Measurements from ENCODE around the gene LSM2. TPM values are rescaled to one million over a fixed set of nuclear protein-coding genes. Genes with fewer than 3 reads are reported as not detected.

LSM2 gene
- polyA plus RNA-seq, 1 donor (not counting 4 experiments of a cell fraction or from before 2014, with no cell fraction given), result 46.5 TPM

DNA sequence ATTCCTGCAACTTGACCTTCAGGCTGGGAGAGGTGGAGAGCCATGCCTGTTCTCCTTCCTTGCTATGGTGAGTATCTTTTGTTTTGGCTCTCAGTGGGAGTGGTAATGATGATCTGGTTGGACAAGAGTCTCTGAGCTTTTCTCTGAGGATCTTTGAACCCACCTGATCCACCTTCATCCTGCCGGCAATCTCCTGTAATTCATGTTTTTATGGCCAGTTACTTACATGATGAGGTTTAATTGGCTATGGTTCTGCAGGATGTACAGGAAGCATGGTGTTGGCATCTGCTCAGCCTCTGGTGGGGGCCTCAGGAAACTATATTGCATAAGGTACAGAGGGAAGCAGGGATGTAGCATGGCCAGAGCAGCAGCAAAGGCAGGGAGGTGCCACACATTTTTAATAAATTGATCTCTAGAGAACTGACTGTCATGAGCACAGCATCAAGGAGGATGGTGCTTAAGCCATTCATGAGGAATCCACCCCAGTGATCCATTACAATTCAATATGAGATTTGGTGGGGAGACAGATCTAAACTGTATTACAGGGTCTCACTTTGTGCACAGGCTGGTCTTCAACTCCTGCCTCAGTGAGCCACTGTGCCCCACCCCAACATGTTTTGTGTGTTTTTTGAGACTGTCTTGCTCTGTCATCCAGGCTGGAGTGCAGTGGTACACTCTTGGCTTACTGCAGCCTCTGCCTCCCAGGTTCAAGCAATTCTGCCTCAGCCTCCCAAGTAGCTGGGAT lies 30.8 kb upstream of the LSM2 start:
- Histone ChIP-seq H2AFZ (ENCODE audit: control insufficient read depth, low read length) (no peak overlapping the region), H3K27me3 (ENCODE audit: control insufficient read depth, extremely low read depth, insufficient read depth, low read length) (no peaks in the 10 kb centered on the region), H3K9me3 (ENCODE audit: control insufficient read depth, low read depth, low read length) (no peaks in the 10 kb centered on the region), H3K9ac (ENCODE audit: control insufficient read depth, extremely low read depth, insufficient read depth, low read length) (peak overlapping the region; percentile 97), H3K9me1 (ENCODE audit: control insufficient read depth, extremely low read depth, insufficient read depth, low read length) (peaks cover 2% of the 10 kb centered on the region), H3K79me2 (ENCODE audit: control insufficient read depth, insufficient read depth, low read length) (peaks cover 45% of the 10 kb centered on the region), H3K4me1 (ENCODE audit: control insufficient read depth, extremely low read depth, insufficient read depth, low read length) (peaks cover 15% of the 10 kb centered on the region), H3K4me2 (ENCODE audit: control insufficient read depth, extremely low read depth, insufficient read depth, low read depth, low read length) (peak overlapping the region; percentile 95), H3K4me3 (ENCODE audit: control insufficient read depth in 2 of 3, extremely low read depth in 1 of 3, insufficient read depth in 2 of 3, low read depth in 1 of 3, low read length in 3 of 3) (peak overlapping the region; percentile 78 to 96 (median 92)), H3K27ac (ENCODE audit: control insufficient read depth, insufficient read depth, low read length) (peak overlapping the region; percentile 99), H4K20me1 (ENCODE audit: control insufficient read depth, extremely low read depth, insufficient read depth, low read length) (peaks cover 39% of the 10 kb centered on the region), H3K36me3 (ENCODE audit: control insufficient read depth in 2 of 2, extremely low read depth in 1 of 2, insufficient read depth in 2 of 2, low read length in 2 of 2) (peaks cover 23 to 37% of the 10 kb centered on the region in 2 experiments)
- FAIRE-seq (no peak), DNase-seq (ENCODE audit: low read depth, low spot score) (no peak)
- TF ChIP-seq, protein P1, sequence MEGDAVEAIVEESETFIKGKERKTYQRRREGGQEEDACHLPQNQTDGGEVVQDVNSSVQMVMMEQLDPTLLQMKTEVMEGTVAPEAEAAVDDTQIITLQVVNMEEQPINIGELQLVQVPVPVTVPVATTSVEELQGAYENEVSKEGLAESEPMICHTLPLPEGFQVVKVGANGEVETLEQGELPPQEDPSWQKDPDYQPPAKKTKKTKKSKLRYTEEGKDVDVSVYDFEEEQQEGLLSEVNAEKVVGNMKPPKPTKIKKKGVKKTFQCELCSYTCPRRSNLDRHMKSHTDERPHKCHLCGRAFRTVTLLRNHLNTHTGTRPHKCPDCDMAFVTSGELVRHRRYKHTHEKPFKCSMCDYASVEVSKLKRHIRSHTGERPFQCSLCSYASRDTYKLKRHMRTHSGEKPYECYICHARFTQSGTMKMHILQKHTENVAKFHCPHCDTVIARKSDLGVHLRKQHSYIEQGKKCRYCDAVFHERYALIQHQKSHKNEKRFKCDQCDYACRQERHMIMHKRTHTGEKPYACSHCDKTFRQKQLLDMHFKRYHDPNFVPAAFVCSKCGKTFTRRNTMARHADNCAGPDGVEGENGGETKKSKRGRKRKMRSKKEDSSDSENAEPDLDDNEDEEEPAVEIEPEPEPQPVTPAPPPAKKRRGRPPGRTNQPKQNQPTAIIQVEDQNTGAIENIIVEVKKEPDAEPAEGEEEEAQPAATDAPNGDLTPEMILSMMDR (optimal IDR thresholded peaks at IDR 0.05 in 1 of 3, IDR thresholded peaks at IDR 0.05 in 1 of 3, conservative IDR thresholded peaks at IDR 0.05 in 1 of 3; ENCODE audit: extremely low read depth in 1 of 3, insufficient read depth in 2 of 3, low read length in 3 of 3), result no peak
- TF ChIP-seq EZH2 (IDR thresholded peaks at IDR 0.05; ENCODE audit: low read length), result no peak
- dilution Hi-C loops (cut with MboI; ENCODE audit: extremely low pct_ligation_motif_present, low sequenced_read_pairs), result no loop called here

DNA sequence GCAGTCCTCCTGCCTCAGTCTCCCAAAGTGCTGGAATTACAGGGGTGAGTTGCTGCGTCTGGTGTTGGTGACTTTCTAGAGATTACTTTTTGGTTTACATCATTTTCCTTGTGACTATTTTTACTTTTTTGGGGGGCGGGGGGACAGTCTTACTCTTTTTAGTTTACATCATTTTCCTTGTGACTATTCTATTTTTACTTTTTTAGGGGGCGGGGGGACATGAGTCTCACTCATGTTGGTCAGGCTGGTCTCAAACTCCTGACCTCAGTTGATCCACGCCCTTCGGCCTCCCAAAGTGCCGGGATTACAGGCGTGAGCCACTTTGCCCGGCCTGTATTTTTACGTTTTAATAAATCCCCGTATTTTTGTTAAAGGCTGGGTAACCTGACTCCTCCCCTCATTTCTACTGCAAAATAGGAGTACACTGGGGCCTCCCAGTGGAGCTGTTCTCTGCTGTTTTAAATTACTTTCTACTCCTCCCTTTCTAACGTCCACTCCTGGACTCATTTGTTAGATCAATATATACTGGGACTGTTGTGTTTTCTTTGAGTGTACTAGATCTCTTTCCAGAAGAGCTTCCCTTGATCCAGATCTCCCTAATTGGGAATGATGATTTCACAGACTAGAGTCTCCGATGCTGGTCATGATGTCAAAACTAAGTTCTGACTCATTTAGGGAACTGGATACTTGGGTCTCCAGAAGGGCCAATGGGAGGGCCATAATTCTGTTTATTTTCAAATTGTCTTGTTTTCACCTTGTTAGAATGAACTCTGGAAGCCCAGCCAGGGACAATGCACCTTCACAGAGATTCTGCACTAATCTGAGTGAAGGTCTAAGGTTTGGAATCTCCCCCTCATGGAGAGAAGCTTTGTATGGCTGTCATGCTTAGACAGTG lies 30.0 kb upstream of the LSM2 start:
- Histone ChIP-seq H3K4me3 (ENCODE audit: control insufficient read depth in 2 of 3, extremely low read depth in 1 of 3, insufficient read depth in 2 of 3, low read depth in 1 of 3, low read length in 3 of 3) (peak overlapping the region; percentile 78 to 96 (median 92)), H3K9ac (ENCODE audit: control insufficient read depth, extremely low read depth, insufficient read depth, low read length) (peak overlapping the region; percentile 97), H3K27me3 (ENCODE audit: control insufficient read depth, extremely low read depth, insufficient read depth, low read length) (no peaks in the 10 kb centered on the region), H3K4me1 (ENCODE audit: control insufficient read depth, extremely low read depth, insufficient read depth, low read length) (peaks cover 17% of the 10 kb centered on the region), H2AFZ (ENCODE audit: control insufficient read depth, low read length) (no peak overlapping the region), H3K79me2 (ENCODE audit: control insufficient read depth, insufficient read depth, low read length) (peaks cover 46% of the 10 kb centered on the region), H4K20me1 (ENCODE audit: control insufficient read depth, extremely low read depth, insufficient read depth, low read length) (peaks cover 39% of the 10 kb centered on the region), H3K36me3 (ENCODE audit: control insufficient read depth in 2 of 2, extremely low read depth in 1 of 2, insufficient read depth in 2 of 2, low read length in 2 of 2) (peaks cover 23 to 37% of the 10 kb centered on the region in 2 experiments), H3K9me3 (ENCODE audit: control insufficient read depth, low read depth, low read length) (no peaks in the 10 kb centered on the region), H3K27ac (ENCODE audit: control insufficient read depth, insufficient read depth, low read length) (peak overlapping the region; percentile 99), H3K9me1 (ENCODE audit: control insufficient read depth, extremely low read depth, insufficient read depth, low read length) (peaks cover 2% of the 10 kb centered on the region), H3K4me2 (ENCODE audit: control insufficient read depth, extremely low read depth, insufficient read depth, low read depth, low read length) (peak overlapping the region; percentile 95)
- no peak for FAIRE-seq
- no peak for DNase-seq (ENCODE audit: low read depth, low spot score)
- dilution Hi-C loops (cut with MboI; ENCODE audit: extremely low pct_ligation_motif_present, low sequenced_read_pairs), result no loop called here
- TF ChIP-seq EZH2 (IDR thresholded peaks at IDR 0.05; ENCODE audit: low read length), result no peak
- TF ChIP-seq, protein P1 (optimal IDR thresholded peaks at IDR 0.05 in 1 of 3, IDR thresholded peaks at IDR 0.05 in 1 of 3, conservative IDR thresholded peaks at IDR 0.05 in 1 of 3; ENCODE audit: extremely low read depth in 1 of 3, insufficient read depth in 2 of 3, low read length in 3 of 3), result peak in 1 of 3 experiments; percentile 13
